HG03460 (cell line): ENCODE data around the gene RRM1.
"Not testable (repeated sequence)": the region's sequence is repeated elsewhere in the genome, so short reads cannot be mapped to it uniquely, and the experiment has no call there.

Source experiments
- ATAC-seq: cut with Tn5 transposase; IDR thresholded peaks from one replicate; pipeline ENCODE4 v1.9.1; 2021; ENCODE audit not compliant: unreplicated experiment

Gene RRM1

DNA sequence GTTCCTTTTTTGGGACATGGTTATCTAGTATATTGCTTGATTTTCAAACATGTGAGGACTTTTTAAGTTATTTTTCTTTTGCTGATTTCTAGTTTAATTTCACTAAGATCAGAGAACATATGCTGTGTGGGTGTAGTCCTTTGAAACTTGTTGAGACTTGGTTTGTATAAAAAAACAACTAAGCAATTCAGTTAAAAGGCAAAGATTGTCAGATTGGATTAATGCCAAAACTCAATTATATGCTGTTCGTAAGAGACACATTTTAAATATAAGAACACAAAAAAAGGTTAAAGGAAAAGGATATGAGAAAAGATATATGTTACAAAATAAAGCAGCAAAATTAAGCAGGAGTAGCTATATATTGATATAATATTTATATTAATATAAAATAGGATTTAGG, 17.8 kb upstream of the RRM1 start:
- ATAC-seq, result no peak

DNA sequence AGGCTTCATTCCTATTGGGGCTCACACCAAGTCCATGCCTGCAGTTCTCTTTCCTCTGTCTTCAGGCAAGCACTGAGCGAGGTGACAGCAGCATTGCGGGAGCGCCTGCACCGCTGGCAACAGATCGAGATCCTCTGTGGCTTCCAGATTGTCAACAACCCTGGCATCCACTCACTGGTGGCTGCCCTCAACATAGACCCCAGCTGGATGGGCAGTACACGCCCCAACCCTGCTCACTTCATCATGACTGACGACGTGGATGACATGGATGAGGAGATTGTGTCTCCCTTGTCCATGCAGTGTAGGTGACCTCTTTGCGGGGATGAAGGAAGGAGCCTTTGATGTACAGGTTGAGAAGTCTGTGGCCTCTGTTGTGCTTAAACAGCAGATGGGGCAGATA, 11.4 kb upstream of the RRM1 start:
- no peak for ATAC-seq

DNA sequence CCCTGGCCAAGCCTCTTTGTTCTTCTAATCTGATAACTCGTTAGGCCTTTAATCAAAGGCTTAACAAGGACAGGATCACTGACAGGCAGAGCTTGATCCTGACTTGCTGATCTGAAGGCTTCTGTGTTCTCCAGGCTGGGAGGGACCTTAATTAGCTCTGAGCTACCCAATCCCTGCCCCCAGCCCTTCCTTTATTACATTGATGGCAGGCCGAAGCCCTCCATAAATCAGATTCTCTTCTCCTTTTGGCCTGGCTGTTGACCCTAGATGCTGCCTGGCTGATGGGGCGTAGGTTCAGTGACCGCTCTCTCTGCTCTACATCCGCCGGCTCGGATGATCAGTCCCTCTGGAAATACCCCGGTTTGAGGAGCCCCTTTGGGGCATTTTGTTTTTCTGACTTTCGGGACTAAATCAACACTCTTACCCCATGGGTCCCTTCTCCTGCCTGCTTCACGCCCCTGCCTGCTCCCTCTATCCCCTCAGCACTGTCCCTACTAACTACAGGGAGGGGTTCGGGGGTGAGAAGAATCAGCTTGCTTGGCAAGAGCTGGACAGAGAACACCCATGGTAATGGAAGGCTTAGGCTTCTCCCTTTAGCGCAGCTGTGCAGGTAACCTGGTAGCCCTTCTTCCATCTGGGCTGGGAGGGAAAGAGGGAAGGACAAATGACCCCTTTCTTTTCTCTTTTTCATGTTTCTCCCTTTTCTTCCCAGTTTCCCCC, 10.0 kb upstream of the RRM1 start:
- no peak for ATAC-seq

DNA sequence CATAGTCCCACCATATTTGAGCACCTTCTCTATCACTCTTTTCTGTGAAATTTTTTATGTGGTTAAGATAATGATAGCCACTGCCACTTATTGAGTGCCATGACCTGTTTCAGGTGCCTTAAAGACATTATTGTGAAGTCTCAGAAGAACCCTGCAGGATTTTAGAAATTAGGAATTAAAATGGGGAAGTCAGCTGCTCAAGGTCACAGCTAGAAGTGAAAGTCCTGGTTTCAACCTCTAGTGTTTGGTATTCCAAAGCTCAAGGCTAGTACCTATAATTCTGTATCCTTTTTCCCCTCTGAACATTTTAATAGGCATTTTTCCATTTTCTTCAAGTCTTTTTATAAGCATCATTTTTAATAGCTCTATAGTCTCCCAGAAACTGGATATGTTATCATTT, 9.0 kb upstream of the RRM1 start:
- ATAC-seq, result no peak

DNA sequence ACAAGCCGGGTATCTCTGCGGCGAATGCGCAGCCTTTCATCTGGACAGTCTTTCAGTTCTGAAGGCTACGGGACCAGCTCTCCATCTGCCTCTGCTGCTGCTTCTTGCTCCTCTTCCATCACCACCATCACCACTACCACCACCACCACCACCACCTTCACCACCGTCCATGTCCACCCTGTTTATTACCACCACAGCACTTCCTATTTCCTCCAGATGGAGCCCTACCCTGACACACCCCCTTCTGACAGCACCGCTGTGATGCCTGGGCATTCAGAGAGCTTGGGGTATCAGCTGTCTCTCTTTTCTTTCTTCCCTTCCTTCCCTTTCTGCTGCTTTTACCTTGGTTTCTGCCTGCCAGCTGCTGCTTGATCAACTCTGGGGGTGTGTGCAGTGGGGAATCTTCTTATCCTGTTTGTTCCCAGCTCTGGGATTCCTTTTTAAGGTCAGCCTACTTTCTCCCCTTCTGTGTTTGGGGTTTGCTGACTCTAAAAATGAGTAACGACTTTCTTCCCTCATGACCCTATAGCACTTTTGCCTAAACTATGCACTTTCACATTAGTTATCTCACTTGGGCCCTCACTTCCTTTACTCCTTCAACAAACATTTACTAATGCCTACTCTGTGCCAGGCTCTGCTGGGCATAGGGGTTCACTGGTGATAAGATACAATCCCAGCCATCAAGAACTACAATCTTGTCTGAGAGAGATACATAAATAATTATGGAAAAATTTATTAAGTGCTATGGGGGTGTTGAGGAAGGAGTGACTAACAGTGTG, 7.8 kb upstream of the RRM1 start:
- no peak for ATAC-seq

DNA sequence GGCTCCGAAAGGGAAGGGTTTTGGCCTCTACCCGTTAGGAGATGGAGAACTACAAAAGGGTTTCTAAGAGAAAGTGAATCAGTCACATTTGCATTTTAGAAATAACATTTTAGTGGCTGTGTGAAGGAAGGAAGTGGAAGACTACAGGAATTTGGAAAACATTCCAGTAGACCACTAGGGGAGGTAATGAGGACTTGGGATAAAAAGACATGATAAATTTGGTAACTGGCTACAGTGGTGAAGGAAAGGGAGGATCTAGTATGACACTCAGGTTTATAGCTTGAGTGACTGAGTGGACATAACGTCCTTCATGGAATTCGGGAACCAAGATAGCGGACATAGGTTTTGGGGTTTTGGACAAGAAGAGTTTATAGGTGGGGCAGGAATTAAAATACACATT, 7.0 kb upstream of the RRM1 start:
- ATAC-seq, result no peak

DNA sequence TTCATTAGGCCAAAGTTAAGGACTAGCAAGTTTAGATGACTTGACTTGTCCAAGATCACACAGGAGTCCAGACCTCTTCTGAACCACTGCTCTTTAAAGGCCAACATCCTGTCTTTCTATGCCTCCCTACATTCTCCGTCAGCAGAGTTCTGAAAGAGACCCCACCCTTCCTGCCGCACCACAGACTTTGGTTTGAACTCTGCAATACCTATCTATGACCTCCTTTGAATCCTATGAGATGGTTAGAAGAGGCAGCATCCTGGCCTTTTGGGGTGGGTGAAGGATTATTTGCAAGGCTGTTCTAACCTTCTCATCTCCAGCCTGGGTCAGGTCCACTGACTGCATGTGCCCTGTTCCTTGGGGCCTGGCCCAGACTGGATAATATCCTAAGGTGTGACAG, 4.3 kb upstream of the RRM1 start:
- no peak for ATAC-seq

DNA sequence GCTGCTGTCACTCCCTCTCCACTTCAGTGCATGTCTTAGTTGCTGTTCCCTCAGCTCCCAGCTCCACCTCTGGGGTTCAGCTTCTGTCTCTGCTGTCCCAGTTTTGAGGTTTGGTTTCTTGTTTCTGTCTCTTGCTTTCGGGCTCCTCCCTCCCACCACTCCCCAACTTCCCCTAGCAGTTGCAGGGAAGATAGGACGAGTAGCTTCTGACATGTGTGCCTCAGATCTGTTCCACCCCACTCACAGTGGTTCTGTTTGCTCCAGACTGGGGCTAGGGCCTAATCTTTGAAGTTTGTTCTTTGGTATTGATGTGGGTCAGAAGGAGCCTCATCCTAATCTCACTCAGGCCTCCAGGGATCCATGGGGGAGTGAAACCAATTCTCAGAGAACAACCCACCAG, 2.6 kb upstream of the RRM1 start:
- ATAC-seq, result no peak

DNA sequence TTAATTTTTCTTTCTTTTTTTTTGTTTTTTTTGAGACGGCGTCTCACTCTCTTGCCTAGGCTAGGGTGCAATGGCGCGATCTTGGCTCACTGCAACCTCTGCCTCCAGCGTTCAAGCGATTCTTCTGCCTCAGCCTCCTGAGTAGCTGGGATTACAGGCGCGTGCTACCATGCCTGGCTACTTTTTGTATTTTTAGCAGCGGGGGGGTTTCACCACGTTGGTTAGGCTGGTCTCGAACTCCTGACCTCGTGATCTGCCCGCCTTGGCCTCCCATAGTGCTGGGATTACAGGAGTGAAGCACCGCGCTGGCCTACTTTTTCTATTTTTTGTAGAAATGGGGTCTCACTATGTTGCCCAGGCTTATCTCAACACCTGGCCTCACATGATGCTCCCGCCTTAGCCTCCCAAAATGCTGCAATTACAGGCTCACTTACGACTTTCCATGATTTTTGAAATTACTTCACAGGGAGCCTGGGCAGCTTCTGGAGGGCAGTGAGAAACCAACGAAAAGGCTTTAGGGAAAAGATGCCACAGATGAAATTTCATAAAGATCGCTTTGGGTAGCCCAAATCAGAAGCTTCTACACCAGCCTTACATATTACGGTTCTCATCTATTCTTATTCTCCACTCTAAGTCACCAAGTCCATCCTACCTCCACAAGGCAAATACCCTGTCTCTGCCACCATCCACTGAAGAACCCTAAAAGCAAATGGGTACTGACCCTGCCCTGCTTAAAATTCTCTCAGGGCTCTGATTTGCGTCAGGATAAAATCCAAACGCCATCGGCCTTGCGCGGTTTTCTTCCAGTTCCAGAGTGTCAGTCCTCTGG, 866 bp upstream of the RRM1 start:
- peak; percentile 2 for ATAC-seq

DNA sequence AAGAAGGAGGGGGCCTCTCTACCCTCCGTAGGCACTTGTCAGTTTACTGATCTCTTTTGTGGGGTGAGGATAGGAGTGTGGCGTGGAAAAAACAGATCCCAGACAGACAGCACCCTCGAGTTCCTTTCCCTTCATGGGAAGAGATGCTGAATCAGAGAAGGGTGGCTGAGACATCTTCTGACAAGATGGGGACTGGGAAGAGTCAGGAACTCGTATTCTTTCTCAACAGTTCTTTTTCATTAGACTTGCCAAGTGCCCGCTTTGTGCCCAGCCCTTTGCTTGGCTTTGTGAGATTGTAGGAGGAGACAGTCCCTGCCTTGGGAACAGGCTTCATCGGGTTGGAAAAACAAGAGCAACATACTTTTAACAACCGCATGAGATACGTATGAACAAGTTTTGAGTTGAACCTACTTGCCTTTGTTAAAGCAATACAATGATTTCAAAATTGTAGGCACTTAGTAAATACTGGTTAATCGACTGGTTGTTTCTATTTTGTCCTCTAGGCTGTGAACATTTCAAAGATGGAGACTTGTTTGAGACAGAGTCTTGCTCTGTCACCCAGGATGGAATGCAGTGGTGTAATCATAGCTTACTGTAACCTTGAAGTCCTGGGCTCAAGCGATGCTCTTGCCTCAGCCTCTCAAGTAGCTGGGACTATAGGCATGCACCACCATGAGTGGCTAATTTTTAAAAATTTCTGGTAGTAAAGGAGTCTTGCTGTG, 1.1 kb downstream of the RRM1 start:
- no peak for ATAC-seq

DNA sequence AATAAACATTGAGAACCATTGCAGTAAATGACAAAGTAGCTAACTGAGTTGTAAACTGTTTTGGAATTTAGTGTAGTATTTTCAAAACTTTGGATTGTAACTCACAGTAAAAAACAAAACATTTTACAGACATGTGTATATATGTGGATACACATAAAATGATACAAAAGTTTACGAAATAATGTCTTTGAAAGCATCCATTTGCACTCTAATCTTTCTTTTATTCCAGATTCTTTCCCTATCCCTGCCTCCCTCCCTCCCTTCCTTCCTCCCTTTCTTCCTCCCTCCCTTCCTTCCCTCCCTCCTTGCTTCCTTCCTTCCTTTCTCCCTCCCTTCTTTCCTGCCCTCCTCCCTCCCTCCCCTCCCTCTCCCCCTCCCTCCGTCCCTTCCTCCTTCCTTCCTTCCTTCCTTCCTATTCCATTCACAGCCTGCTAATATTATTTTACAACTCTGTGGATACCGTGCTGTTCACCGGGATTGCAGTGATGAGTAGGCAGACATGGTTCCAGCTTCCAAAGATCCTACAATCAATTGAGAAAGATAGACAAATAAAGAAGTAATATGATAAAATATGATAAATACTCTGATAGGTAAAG, 3.5 kb downstream of the RRM1 start:
- no peak for ATAC-seq

DNA sequence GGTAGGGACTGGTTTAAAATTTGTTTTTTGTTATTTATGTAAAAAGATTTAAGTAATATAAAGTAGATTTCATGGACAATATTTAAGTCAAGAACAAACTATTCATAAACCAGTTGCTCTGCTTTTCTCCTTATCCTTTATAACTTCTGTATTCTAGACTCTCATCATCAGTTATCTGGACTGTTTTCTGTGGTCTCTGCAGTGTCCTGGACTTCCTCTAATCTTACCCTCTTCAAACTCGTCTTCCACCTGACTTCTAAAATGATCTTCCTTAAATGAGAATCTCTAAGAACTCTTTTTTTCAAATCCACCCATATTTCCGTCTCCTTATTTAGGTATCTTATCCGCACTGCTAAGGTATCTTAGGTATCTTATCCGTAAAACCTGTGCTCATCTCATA, 8.1 kb downstream of the RRM1 start:
- ATAC-seq, result no peak

DNA sequence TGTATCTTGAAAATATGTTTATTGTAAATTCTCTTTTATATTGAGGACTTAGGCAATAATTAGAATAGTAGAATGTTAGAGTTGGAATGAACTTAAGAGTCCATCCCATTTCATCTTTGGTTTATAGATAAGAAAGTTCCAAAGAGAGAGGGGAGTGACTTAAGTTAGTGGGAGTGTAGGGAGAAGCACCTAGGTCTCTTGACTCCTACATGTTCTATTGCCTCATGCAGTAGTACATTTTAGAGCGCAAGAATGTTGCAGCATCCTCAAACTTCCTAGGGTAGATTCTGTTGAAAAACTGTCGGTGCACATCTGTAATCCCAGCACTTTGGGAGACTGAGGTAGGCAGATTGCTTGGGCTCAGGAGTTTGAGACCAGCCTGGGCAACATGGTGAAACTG, 8.7 kb downstream of the RRM1 start:
- no peak for ATAC-seq

DNA sequence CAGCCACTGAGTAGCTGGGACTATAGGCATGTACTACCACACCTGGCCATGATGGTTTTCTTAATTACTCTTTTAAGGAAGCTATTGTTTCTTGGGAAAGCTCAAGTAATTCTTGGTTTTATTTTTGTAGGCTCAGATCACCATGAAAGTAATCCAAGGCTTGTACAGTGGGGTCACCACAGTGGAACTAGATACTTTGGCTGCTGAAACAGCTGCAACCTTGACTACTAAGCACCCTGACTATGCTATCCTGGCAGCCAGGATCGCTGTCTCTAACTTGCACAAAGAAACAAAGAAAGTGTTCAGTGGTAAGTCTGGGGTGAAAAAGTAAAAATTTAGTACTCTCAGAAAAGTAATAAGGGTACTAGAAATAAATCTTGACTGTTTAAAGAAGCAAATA, 11.3 kb downstream of the RRM1 start:
- no peak for ATAC-seq

DNA sequence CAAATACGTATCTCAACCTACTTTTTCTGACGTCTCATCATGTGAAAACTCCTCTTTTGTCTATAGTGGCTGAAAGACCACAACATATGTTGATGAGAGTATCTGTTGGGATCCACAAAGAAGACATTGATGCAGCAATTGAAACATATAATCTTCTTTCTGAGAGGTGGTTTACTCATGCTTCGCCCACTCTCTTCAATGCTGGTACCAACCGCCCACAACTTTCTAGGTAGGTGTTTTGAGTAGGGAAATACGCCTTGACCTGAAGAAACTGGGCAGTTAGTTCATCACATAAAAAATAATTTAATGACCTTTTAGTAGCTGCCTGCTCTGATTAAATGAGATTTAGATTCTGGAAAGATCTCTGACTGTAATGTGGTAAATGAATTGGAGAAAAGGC, 17.2 kb downstream of the RRM1 start:
- no peak for ATAC-seq

DNA sequence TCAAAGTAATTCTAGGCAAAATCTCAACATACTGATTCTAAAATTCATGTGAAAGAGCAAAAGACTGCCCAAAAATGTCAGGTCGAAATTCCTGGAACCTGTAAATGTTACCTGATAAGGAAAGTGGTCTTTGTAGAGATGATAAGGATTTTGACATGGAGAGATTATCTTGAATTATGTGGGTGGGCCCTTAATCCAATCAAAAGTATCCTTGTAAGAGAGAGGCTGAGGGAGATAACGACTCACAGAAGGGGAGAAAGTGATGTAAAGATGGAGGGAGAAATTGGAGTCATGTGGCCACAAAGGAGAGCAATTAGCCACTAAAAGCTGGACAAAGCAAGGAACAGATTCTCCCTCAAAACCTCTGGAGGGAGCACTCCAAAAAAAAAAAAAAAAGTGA, 20.5 kb downstream of the RRM1 start:
- ATAC-seq, result no peak

DNA sequence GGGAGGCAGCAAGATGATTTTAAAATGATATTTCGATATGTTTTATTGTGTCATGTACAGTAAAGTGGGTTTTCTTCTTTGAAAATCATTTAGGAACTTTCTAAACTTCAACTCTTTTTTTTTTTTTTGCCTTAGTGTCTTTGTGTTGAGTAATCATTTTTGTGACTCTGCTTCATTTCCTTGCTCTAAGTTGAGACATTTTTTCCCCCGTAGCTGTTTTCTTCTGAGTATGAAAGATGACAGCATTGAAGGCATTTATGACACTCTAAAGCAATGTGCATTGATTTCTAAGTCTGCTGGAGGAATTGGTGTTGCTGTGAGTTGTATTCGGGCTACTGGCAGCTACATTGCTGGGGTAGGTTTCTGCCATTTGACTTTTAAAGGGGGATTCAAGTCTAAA, 23.5 kb downstream of the RRM1 start:
- ATAC-seq, result no peak

DNA sequence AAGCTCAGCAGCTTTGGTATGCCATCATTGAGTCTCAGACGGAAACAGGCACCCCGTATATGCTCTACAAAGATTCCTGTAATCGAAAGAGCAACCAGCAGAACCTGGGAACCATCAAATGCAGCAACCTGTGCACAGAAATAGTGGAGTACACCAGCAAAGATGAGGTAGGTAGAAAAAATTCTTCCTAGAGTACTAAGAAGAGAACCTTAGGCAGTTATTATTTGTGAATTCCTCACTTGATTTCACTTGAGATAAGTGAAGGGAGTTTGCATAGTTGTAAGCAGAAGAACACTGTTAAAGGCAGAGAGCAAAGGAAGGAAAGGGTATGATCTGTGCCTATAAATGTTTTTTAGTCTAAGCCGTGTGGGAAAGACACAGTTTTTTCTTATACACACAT, 28.6 kb downstream of the RRM1 start:
- ATAC-seq, result no peak

DNA sequence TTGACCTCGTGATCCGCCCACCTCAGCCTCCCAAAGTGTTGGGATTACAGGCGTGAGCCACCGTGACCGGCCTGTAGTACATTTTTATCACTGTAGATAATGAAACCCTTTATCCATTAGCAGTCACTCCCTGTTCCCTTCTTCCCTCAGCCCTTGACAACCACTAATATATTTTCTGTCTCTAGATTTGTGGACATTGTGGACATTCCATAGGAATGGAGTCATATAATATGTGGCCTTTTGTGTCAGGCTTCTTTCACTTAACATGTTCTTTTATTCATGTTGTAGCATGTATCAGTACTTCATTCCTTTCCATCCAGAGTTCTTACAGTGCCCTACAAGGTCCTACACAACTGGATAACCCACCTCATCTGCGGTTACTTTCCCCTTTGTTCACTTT, 30.5 kb downstream of the RRM1 start:
- ATAC-seq, result no peak

DNA sequence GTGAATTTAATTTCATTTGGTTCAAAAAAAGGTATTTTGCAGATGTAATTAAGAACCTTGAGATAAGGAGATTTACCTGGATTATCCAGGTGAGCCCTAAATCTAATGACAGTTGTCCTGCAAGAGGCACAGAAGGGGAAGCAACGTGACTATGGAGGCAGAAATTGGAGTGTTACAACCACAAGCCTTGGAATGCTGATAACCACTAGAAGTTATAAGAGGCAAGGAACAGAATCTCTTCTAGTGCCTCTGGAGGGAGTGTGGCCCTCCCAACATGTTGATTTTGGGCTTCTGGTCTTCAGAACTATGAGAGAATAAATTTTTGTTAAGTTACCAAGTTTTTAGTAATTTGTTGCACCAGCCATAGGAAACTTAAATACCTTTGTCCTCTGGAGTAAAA, 32.8 kb downstream of the RRM1 start:
- no peak for ATAC-seq

DNA sequence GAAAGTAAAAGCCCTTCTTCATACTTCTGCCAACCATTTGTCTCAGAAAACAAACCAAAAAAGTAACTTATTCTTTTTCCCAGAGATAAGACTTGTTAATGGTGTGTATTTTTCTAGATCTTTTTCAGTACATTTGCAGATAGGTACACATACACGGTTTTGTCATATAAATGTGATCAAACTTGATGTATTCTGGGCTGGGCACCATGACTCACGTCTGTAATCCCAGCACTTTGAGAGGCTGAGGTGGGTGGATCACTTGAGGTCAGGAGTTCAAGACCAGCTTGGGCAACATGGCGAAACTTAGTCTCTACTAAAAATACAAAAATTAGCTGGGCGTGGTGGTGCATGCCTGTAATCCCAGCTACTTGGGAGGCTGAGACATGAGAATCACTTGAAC, 35.6 kb downstream of the RRM1 start:
- ATAC-seq, result not testable (repeated sequence)
